Hematopoietic multipotent progenitor cell treated with erythropoietin and hydrocortisone succinate and interleukin-3 and kit ligand, for 6 days (in vitro differentiated cells): ENCODE measurements around the gene CERT1.
A peak's percentile ranks its signal among the peaks of the same experiment; 100 is the strongest.

Experiments
- DNase-seq: peaks from one replicate; pipeline ENCODE4 v3.0.0-alpha.2; 2015

The CERT1 gene

DNA sequence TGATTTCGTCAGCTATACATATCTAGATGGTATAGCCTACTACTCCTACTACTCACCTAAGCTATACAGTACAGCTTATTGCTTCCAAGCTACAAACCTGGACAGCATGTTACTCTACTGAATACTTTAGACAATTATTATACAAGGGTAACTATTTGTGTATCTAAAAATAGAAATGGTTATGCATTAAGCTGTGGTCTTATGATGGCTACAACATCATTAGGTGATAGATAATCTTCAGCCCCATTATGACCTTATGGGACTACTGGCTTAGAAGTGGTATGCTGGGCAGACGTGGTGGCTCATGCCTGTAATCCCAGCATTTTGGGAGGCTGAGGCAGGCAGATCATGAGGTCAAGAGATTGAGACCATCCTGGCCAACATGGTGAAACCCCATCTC lies 40.2 kb downstream of the CERT1 start:
- no peak for DNase-seq

DNA sequence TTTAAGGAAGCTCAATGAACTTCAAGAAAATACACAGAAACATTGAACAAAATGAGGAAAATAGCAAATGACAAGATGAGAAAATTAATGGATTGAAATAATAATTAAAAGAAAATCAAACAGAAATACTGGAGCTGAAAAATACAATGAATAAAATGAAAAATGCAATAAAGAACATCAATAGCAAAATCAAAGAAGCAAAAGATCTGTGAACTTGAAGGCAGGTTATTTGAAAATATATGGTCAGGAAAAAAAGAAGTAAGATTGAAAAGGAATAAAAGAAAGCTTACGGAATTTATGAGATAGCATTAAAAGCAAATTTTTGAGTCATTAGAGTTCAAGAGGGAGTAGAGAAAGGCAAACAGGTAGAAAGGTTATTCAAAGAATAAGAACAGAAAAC lies 42.4 kb downstream of the CERT1 start:
- DNase-seq = no peak

DNA sequence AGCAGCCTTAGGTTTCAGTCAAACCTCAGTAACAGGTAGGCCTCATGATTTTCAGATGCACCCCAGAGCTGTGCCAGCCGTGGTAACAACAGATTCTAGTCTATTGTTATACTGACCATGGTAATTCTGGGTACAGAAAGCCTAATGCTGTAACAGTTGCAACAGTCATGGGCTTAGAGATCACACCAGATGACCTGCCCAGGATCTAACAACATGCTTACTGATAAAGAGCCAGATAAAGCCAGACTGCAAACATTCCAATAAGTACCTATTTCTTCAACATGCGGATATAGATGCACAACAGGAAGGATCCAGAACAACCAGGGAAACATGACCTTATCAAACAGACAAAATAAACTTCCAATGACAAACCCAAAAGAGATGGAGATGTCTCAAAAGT lies 42.8 kb downstream of the CERT1 start:
- no peak for DNase-seq

DNA sequence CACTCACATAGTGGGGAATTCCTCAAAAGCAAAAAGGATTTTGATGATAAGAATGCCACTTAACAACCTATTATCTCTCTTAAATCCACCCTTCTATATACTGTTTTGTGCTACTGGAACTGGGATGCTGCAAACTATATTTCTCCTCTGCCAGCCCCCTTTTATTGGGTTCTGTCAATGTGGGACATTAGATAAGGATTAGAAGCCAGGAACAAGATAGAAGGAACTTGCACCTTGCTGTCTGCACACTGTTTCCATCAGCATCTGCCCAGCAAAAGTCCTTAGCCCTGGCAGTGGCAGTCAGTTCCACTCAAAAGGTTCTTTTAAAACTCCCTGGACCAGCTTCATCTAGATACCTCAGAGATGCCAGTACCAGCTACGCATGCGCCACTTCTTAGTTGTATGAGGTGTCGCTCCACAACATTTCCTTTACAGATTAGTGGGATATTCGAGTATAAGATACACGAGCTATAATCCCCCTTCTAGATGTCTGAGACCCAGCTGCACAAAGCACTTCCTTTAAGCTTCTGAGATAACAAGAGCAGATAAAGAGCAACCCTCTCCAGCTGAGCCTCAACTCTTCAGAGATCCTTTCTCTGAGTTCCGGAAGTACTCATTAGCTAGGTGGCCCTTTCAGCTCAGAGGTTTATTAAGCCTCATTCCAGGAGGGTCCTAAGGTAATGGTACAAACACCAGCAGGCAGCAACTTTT lies 45.3 kb downstream of the CERT1 start:
- DNase-seq = peak; percentile 58

GRCh38 chr5:75465480-75465879 lies 45.9 kb downstream of the CERT1 start:
- no peak for DNase-seq

GRCh38 chr5:75463726-75464125 lies 47.7 kb downstream of the CERT1 start:
- DNase-seq = no peak

- peak; percentile 19 for DNase-seq
Measured at GRCh38 chr5:75461679-75462078, 49.8 kb downstream of the CERT1 start.

DNA sequence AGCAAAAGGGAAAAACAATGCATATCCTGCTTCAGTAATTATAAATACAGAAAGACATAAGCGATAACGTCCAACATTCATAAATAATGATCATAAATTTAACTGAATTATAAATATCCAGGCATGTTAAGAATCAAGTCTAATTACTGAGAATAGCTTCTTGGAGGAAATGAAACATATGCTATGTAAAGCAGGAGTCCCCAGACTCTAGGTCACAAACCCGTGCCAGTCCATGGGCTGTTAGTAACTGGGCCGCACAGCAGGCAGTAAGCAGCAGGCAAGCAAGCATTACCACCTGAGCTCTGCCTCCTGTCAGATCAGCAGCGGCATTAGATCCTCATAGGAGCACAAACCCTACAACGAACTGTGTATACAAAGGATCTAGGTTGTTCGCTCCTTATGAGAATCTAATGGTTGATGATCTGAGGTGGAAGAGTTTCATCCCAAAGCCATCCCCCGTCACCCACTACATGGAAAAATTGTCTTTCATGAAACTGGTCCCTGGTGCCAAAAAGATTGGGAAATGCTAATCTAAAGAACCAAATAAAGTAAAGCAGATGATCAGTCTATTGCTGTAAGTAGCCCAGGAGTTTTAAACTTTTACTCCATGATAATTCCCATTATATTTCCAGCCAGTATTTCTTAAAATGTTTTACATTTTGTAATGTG lies 50.4 kb downstream of the CERT1 start:
- DNase-seq = no peak

DNA sequence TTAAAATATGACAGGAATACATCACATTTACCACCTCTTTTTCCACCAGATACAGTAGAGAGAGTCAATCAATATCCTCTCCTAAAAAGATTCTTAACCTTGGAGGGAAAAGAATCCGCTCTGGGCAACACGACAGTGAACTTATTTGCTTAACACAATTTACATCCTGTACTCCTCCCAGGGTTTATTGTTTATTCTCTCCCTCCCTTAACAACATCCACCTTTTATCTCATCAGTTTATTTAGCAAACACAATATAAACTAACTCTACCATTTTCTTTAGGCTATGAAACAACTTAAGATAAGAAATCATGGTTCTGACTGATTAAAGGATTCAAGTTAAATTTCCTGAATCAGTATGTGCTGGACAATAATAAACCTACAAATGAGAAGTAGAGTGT lies 50.9 kb downstream of the CERT1 start:
- no peak for DNase-seq

GRCh38 chr5:75457691-75458090 lies 53.7 kb downstream of the CERT1 start:
- DNase-seq = no peak

- no peak for DNase-seq
Measured at GRCh38 chr5:75457161-75457560, 54.3 kb downstream of the CERT1 start.

DNA sequence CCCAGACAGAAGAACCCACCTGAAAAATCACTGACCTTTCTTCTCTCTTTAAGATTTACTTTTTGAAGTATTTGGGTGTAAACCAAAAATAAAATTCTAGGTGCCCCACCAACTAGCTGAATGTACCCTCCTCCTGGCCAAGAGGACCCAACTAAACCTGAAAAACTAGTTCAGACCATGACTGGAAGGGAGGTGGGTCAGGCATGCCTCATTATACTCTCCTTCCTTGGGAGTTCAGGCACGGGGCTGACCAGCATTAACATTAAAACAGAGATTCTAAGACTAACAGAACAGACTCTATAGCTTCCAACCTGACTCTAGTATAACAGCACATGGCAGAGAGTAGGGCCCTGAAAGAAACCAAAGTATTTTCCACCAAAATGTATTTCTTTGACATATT lies 61.4 kb downstream of the CERT1 start:
- no peak for DNase-seq

DNA sequence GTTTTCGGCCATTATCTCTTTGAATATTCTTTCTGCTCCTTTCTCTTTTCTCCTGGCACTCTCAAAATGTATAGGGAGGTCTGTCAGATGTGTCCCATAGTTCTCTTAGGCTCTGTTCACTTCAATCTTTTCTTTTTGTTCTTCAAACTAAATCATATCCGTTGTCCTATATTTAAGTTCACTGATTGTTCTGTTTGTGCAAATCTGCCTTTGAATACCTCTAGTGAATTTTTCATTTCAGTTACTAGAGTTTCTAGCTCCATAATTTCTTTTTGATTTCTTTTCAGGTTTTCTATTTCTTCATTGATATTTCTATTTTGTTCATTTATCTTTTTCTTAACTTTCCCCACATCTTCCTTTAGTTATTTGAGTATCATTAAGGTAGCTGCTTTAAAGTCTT lies 65.4 kb downstream of the CERT1 start:
- DNase-seq = no peak

DNA sequence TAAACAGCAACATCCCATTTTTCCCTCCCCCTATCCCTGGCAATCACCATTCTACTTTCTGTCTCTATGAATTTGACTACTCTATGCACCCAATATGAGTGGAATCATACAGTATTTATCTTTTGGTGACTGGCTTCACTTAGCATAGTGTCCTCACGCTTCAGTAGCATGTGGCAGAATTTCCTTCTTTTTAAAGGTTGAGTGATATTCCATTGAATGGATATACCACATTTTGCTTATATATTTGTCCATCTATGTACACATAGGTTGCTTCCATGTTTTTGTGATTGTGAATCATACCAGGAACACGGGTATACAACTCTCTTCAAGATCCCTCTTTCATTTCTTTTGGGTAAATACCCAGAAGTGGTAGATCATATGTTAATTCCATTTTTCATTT lies 69.9 kb downstream of the CERT1 start:
- no peak for DNase-seq

- DNase-seq = no peak
Measured at GRCh38 chr5:75439276-75439675, 72.2 kb downstream of the CERT1 start.

- DNase-seq = no peak
Measured at GRCh38 chr5:75438722-75439121, 72.7 kb downstream of the CERT1 start.

DNA sequence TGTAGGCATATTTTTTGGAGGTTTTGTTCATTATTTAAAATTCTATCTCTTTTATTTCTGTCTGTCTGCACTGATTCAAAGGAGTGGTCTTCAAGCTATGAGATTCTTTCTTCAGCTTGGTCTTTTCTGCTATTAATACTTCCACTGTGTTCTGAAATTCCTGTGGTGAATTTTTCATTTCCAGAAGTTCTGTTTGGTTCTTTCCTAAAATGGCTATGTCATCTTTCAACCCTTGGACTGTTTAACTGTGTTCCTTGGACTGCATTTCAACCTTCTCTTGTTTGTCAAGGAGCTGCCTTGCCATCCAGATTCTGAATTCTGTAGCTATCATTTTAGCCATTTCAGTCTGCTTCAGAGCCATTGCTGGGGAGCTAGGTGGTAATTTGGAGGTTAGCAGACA lies 76.3 kb downstream of the CERT1 start:
- DNase-seq = no peak

GRCh38 chr5:75433814-75434506 lies 77.5 kb downstream of the CERT1 start:
- no peak for DNase-seq

DNA sequence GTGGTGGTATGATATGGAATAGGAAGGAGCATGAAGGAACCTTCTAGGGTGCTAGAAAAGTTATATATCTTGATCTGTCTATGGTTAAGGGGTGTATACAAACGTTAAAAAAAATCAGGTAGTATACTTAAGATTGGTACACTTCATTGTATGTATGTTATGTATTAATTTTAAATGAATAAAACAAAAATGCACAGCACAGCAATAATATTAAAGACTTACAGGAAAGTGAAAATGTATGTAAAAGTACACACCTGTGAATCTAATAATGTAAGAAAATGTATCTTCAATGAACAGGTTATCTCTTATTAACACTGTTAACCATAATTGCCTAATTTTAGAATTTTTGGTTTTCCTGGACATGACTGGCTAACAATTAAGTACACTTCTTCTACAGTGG lies 97.2 kb downstream of the CERT1 start:
- DNase-seq = no peak

DNA sequence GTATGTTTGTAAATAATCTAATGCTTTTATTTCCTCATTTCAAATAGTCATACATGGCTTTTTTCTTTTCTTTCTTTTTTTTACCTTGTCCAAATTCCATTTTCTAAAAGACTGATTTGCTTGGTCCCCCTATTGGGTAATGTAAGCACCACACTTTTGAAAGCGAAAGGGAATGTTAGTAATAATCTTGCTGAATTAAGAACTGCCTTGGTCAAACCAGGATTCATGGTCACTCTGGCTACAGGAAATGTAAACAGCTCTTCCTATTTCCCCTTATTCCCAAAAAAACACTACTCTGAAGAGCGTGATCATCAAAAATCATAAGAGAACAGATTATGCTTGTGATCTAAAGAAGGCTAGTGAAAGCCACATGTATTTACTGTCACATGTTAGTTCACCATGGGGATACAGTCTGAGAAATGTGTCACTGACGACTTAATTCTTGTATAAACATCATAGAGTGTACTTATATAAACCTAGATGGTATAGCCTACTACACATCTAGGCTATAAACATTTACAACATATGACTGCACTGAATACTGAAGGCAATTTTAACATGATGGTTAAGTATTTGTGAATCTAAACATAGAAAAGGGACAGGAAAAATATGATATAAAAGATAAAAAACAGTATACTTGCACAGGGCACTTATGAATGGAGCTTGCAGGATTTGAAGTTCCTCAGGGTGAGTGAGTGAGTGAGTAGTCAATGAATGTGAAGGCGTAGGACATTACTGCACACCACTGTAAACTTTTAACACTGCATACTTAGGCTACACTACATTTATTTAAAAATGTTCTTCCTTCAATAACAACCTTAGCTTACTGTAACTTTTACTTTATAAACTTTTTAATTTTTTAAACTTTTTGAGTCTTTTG lies 99.1 kb downstream of the CERT1 start:
- DNase-seq = peak; percentile 10

GRCh38 chr5:75405296-75405695 lies 106.1 kb downstream of the CERT1 start:
- DNase-seq = no peak

DNA sequence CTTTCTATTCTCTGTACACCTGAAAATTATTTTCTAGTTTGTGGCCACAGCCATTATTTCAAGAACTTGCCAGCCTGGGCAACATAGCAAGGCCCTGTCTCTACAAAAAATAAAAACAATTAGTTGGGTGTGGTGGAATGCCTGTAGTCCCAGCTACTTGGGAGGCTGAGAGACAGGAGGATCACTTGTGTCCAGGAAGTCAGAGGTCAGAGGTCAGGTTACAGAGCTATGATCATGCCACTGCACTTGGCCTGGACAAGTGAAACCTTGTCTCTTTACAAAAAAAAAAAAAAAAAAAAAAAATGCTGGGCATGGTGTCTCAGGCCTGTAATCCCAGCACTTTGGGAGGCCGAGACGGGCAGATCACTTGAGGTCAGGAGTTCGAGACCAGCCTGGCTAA lies 116.2 kb downstream of the CERT1 start:
- no peak for DNase-seq

DNA sequence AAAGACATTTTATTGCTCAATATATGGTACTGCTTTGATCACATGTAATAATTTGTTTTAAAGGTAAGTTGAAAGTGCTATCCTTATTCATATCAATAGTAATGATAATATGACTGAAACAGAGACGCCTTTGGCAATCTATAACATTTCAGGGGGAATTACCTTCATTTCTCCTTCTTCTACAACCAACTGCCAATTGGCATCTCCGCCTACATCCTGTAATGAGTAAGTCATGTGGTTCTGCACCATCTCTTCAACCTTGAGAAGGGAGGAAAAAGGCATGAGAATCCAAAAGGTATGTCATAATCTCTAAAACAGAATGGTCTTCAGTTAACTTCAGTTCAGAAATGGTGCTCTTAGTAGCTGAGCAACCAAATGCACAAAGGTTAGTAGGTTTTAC lies 122.0 kb downstream of the CERT1 start:
- no peak for DNase-seq
